Neural cell (in vitro differentiated cells): ENCODE measurements around the gene DHFR. TPM values are rescaled to one million over a fixed set of nuclear protein-coding genes. Genes with fewer than 3 reads are reported as not detected.
"Not testable (repeated sequence)": the region's sequence is repeated elsewhere in the genome, so short reads cannot be mapped to it uniquely, and the experiment has no call there.

Source experiments
- H2AFZ ChIP-seq: fragments of 200-600, 300-800 bp; sonication (generic), shearing (Covaris generic); 2 replicates; pipeline ENCODE4 v1.6.0; 2014; ENCODE audit warnings: low read depth, mild to moderate bottlenecking, antibody characterized with exemption, low read length, moderate library complexity
- H3F3A ChIP-seq: fragments of 200-600 bp; shearing (Covaris generic); 2 replicates; pipeline ENCODE4 v1.6.1; 2016; ENCODE audit warnings: mild to moderate bottlenecking, moderate library complexity, mixed read lengths, antibody characterized with exemption, low read length; ENCODE audit not compliant: insufficient read depth, poor library complexity, severe bottlenecking
- H3K27ac ChIP-seq: fragments of 200-600, 300-800 bp; sonication (generic), shearing (Covaris generic); 2 replicates; pipeline ENCODE4 v1.5.1; 2014; ENCODE audit warnings: mild to moderate bottlenecking, low read length, moderate library complexity
- H3K27me3 ChIP-seq: fragments of 300-800, 200-600 bp; sonication (generic), shearing (Covaris generic); 2 replicates; pipeline ENCODE4 v1.6.0; 2014; ENCODE audit warnings: mild to moderate bottlenecking, low read depth, low read length, moderate library complexity; ENCODE audit not compliant: insufficient read depth
- H3K36me3 ChIP-seq: fragments of 300-800, 200-600 bp; sonication (generic), shearing (Covaris generic); 2 replicates; pipeline ENCODE4 v1.5.1; 2014; ENCODE audit warnings: mild to moderate bottlenecking, antibody characterized with exemption, low read length, moderate library complexity; ENCODE audit not compliant: insufficient read depth
- H3K4me2 ChIP-seq: fragments of 300-800, 200-600 bp; sonication (generic), shearing (Covaris generic); 2 replicates; pipeline ENCODE4 v1.6.0; 2014; ENCODE audit warnings: mild to moderate bottlenecking, low read length
- H3K4me3 ChIP-seq: fragments of 300-800, 200-600 bp; sonication (generic), shearing (Covaris generic); 2 replicates; pipeline ENCODE4 v1.5.1; 2014; ENCODE audit warnings: mild to moderate bottlenecking, low read length, moderate library complexity
- H3K79me2 ChIP-seq: fragments of 200-600 bp; shearing (Covaris generic); replicated peaks from 2 replicates; pipeline ENCODE4 v1.6.0; 2014; ENCODE audit warnings: mild to moderate bottlenecking, low read length, moderate library complexity; ENCODE audit not compliant: insufficient read depth
- H3K9ac ChIP-seq: fragments of 300-800, 200-600 bp; sonication (generic), shearing (Covaris generic); 2 replicates; pipeline ENCODE4 v1.6.1; 2016; ENCODE audit warnings: mild to moderate bottlenecking, low read length, mixed read lengths
- H3K9me2 ChIP-seq: fragments of 200-600 bp; shearing (Covaris generic); 2 replicates; pipeline ENCODE4 v1.6.1; 2016; ENCODE audit warnings: mild to moderate bottlenecking, low read length, mixed read lengths; ENCODE audit not compliant: insufficient read depth
- H3K9me3 ChIP-seq: fragments of 200-600, 300-800 bp; sonication (generic), shearing (Covaris generic); 2 replicates; pipeline ENCODE4 v1.6.1; 2016; ENCODE audit warnings: mild to moderate bottlenecking, mixed run types, low read length, moderate library complexity, mixed read lengths
- H4K20me1 ChIP-seq: fragments of 200-600 bp; shearing (Covaris generic); 2 replicates; pipeline ENCODE4 v1.6.1; 2016; ENCODE audit warnings: mild to moderate bottlenecking, mixed run types; ENCODE audit not compliant: insufficient read depth
- CTCF ChIP-seq: fragments of 450-650 bp; IDR thresholded peaks from 2 replicates; pipeline ENCODE4 v1.5.1; 2014; ENCODE audit warnings: antibody characterized with exemption, mild to moderate bottlenecking, moderate library complexity; ENCODE audit not compliant: poor library complexity, severe bottlenecking
- EP300 ChIP-seq: fragments of 450-650 bp; conservative IDR thresholded peaks from 2 replicates; pipeline ENCODE4 v1.6.1; 2014; ENCODE audit warnings: antibody characterized with exemption, mild to moderate bottlenecking, moderate library complexity; ENCODE audit not compliant: poor library complexity, severe bottlenecking
- EZH2 ChIP-seq: fragments of 200-600, 300-800 bp; shearing (Covaris generic), sonication (generic); IDR thresholded peaks from 2 replicates; pipeline ENCODE4 v1.6.1; 2014; ENCODE audit warnings: antibody characterized with exemption, low read length, borderline replicate concordance, mild to moderate bottlenecking; ENCODE audit not compliant: insufficient read depth, poor library complexity, severe bottlenecking
- MXI1 ChIP-seq: fragments of 450-650 bp; conservative IDR thresholded peaks from 2 replicates; pipeline ENCODE4 v1.6.1; 2014; ENCODE audit warnings: antibody characterized with exemption, mild to moderate bottlenecking; ENCODE audit not compliant: poor library complexity, severe bottlenecking
- POLR2AphosphoS5 ChIP-seq: IDR thresholded peaks from 2 replicates; pipeline ENCODE4 v1.6.1; 2012
- RAD21 ChIP-seq: fragments of 450-650 bp; conservative IDR thresholded peaks from 2 replicates; pipeline ENCODE4 v1.6.1; 2014; ENCODE audit warnings: antibody characterized with exemption, mild to moderate bottlenecking, moderate library complexity
- REST ChIP-seq: IDR thresholded peaks from 2 replicates; pipeline ENCODE4 v1.6.1; 2012; ENCODE audit warnings: borderline replicate concordance
- SMC3 ChIP-seq: fragments of 450-650 bp; conservative IDR thresholded peaks from 2 replicates; pipeline ENCODE4 v1.6.1; 2014; ENCODE audit warnings: antibody characterized with exemption, mild to moderate bottlenecking, moderate library complexity; ENCODE audit not compliant: poor library complexity
- TAF1 ChIP-seq: IDR thresholded peaks from 2 replicates; pipeline ENCODE4 v1.6.1; 2012; ENCODE audit warnings: low read depth
- polyA plus RNA-seq: library from polyadenylated mRNA; depleted of rRNA; stranded (reverse); fragments of >200 nt; gene quantifications from 2 replicates; pipeline ENCODE4 v1.2.3, GENCODE V29; 2014

DHFR gene
- polyA plus RNA-seq, 1 donor from 2014 or later: 21.2 TPM

- Histone ChIP-seq H3K27ac (no peak overlapping the region), H3K9ac (no peak overlapping the region), H3K9me3 (no peaks in the 10 kb centered on the region), H3K4me3 (no peak overlapping the region), H4K20me1 (no peaks in the 10 kb centered on the region), H3K9me2 (no peaks in the 10 kb centered on the region), H3F3A (no peaks in the 10 kb centered on the region), H3K27me3 (no peaks in the 10 kb centered on the region), H3K79me2 (no peaks in the 10 kb centered on the region), H3K4me2 (no peak overlapping the region), H3K36me3 (no peaks in the 10 kb centered on the region), H2AFZ (no peak overlapping the region)
- no peak for TF ChIP-seq POLR2AphosphoS5
Observed at GRCh38 chr5:80588858-80589540, 65.8 kb downstream of the DHFR start.

GRCh38 chr5:80584770-80585169, 70.0 kb downstream of the DHFR start:
- Histone ChIP-seq H3F3A (no peaks in the 10 kb centered on the region), H3K27me3 (no peaks in the 10 kb centered on the region), H3K79me2 (no peaks in the 10 kb centered on the region), H3K4me3 (no peak overlapping the region), H3K9me3 (no peaks in the 10 kb centered on the region), H3K4me2 (no peak overlapping the region), H3K27ac (no peak overlapping the region), H3K9ac (no peak overlapping the region), H2AFZ (no peak overlapping the region), H4K20me1 (no peaks in the 10 kb centered on the region), H3K36me3 (no peaks in the 10 kb centered on the region), H3K9me2 (no peaks in the 10 kb centered on the region)
- TF ChIP-seq EZH2 (no peak), POLR2AphosphoS5 (no peak), EP300 (no peak), RAD21 (no peak), CTCF (no peak), MXI1 (no peak), TAF1 (no peak), SMC3 (no peak), REST (no peak)

GRCh38 chr5:80580291-80580690, 74.5 kb downstream of the DHFR start:
- not testable (repeated sequence) for H4K20me1 ChIP-seq, H3F3A ChIP-seq, H3K36me3 ChIP-seq, H3K9ac ChIP-seq, H3K9me2 ChIP-seq, H3K4me3 ChIP-seq, H3K9me3 ChIP-seq, H2AFZ ChIP-seq, H3K27me3 ChIP-seq, H3K4me2 ChIP-seq, H3K27ac ChIP-seq, H3K79me2 ChIP-seq
